HG02623 (cell line): Measurements from ENCODE around the gene ZFYVE19.
A peak's percentile ranks its signal among the peaks of the same experiment; 100 is the strongest.

Source experiments
- ATAC-seq: cut with Tn5 transposase; IDR thresholded peaks from one replicate; pipeline ENCODE4 v1.9.1; 2021; ENCODE audit warnings: moderate library complexity; ENCODE audit not compliant: unreplicated experiment

The ZFYVE19 gene

GRCh38 chr15:40807028-40807887 is at the start of gene ZFYVE19, which contains the start of gene DNAJC17:
TSS of gene ZFYVE19 (plus strand) at chr15:40807089. CDS start at chr15:40807590, 501 bp downstream.
TSS of gene DNAJC17 (minus strand) at chr15:40807473. CDS start at chr15:40807446, 27 bp downstream.
- ATAC-seq, result peak; percentile 92

GRCh38 chr15:40759961-40760360 is 46.9 kb upstream of the ZFYVE19 start:
- no peak for ATAC-seq

- ATAC-seq, result peak; percentile 3
These were observed 43.7 kb upstream of the ZFYVE19 start for GRCh38 chr15:40762919-40763800.

- ATAC-seq, result peak; percentile 49
These were observed 42.9 kb upstream of the ZFYVE19 start, which contains the start of gene GCHFR for GRCh38 chr15:40763801-40764628. TSS of gene GCHFR (plus strand) at chr15:40764068. CDS start at chr15:40764181, 113 bp downstream.

GRCh38 chr15:40764629-40765103 is 42.2 kb upstream of the ZFYVE19 start:
- no peak for ATAC-seq

- ATAC-seq, result no peak
These were observed 40.6 kb upstream of the ZFYVE19 start for GRCh38 chr15:40766194-40766815.

- ATAC-seq, result no peak
These were observed 39.7 kb upstream of the ZFYVE19 start for GRCh38 chr15:40766906-40767837.

- no peak for ATAC-seq
These were observed 38.9 kb upstream of the ZFYVE19 start for GRCh38 chr15:40767838-40768500.

- ATAC-seq, result no peak
These were observed 38.2 kb upstream of the ZFYVE19 start for GRCh38 chr15:40768521-40769273.

GRCh38 chr15:40769274-40770146 is 37.4 kb upstream of the ZFYVE19 start, which contains the start of gene C15orf62:
TSS of gene C15orf62 (plus strand) at chr15:40769980. CDS start at chr15:40770496, 516 bp downstream.
- ATAC-seq, result peak; percentile 31

- no peak for ATAC-seq
These were observed 36.7 kb upstream of the ZFYVE19 start for GRCh38 chr15:40770147-40770721.

GRCh38 chr15:40771242-40771641 is 35.6 kb upstream of the ZFYVE19 start:
- no peak for ATAC-seq

GRCh38 chr15:40772014-40772413 is 34.9 kb upstream of the ZFYVE19 start:
- no peak for ATAC-seq

GRCh38 chr15:40773496-40773895 is 33.4 kb upstream of the ZFYVE19 start:
- no peak for ATAC-seq

- ATAC-seq, result no peak
These were observed 33.0 kb upstream of the ZFYVE19 start for GRCh38 chr15:40773902-40774301.

GRCh38 chr15:40775007-40775406 is 31.9 kb upstream of the ZFYVE19 start:
- no peak for ATAC-seq
